Ishikawa (cell line): Measurements from ENCODE around the gene CAT.

Experiments
- EGR1 ChIP-seq: IDR thresholded peaks from 2 replicates; pipeline ENCODE4 v1.6.1; 2012
- EP300 ChIP-seq: IDR thresholded peaks from 2 replicates; pipeline ENCODE4 v1.6.1; 2012; ENCODE audit warnings: borderline replicate concordance
- RAD21 ChIP-seq: IDR thresholded peaks from 2 replicates; pipeline ENCODE4 v1.6.1; 2012; ENCODE audit warnings: low read depth
- REST ChIP-seq: IDR thresholded peaks from 2 replicates; pipeline ENCODE4 v1.6.1; 2012; ENCODE audit warnings: low read depth, mild to moderate bottlenecking
- TAF1 ChIP-seq: IDR thresholded peaks from 2 replicates; pipeline ENCODE4 v1.6.1; 2012; ENCODE audit warnings: low read depth, mild to moderate bottlenecking
- TEAD4 ChIP-seq: IDR thresholded peaks from 2 replicates; pipeline ENCODE4 v1.6.1; 2012
- YY1 ChIP-seq: IDR thresholded peaks from 2 replicates; pipeline ENCODE4 v1.6.1; 2012; ENCODE audit warnings: low read depth

DNA sequence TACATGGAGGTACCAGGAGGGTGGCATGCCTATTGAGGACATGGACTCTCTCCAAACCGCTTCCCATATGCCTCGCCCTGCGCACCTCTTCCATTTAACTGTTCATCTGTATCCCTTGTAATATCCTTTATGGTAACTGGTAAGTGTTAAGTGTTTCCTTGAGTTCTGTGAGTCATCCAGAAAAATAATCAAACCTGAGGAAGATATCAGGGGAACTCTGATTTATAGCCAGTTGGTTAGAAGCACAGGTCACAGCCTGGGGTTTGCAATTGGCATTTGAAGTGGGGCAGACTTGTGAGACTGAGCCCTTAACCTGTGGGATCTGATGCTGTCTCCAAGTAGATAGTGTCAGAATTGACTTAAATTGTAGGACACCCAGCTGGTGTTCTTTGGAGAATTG, 27.6 kb upstream of the CAT start:
- TF ChIP-seq TAF1, result no peak
- TF ChIP-seq TEAD4, result no peak
- TF ChIP-seq EP300, result no peak
- TF ChIP-seq EGR1, result no peak
- TF ChIP-seq REST, result no peak
- no peak for TF ChIP-seq RAD21
- no peak for TF ChIP-seq YY1
